RWPE2 (cell line): ENCODE data around the gene CHMP3.
A peak's percentile ranks its signal among the peaks of the same experiment; 100 is the strongest.

Experiments used
- ATAC-seq: fragments of 200-7000 bp; cut with Tn5 transposase; 3 replicates; pipeline ENCODE4 v1.9.1; 2021; ENCODE audit warnings: low read depth
- DNase-seq: peaks from one replicate; pipeline ENCODE4 v3.0.0-alpha.2; 2020; ENCODE audit warnings: low spot score
- H3K27ac ChIP-seq: fragments of 450-650 bp; 2 replicates; pipeline ENCODE4 v1.5.1; 2017; ENCODE audit warnings: mild to moderate bottlenecking; ENCODE audit not compliant: poor library complexity, severe bottlenecking
- H3K27me3 ChIP-seq: fragments of 250-450 bp; sonication (Bioruptor Pico); 2 replicates; pipeline ENCODE4 v1.5.1; 2021; ENCODE audit warnings: mild to moderate bottlenecking, moderate library complexity; ENCODE audit not compliant: insufficient read depth, poor library complexity, severe bottlenecking
- H3K36me3 ChIP-seq: fragments of 250-450 bp; sonication (Bioruptor Pico); 2 replicates; pipeline ENCODE4 v1.5.1; 2020; ENCODE audit warnings: low read depth, mild to moderate bottlenecking, moderate library complexity
- H3K4me1 ChIP-seq: fragments of 250-450 bp; sonication (Bioruptor Pico); 2 replicates; pipeline ENCODE4 v1.5.1; 2021; ENCODE audit warnings: mild to moderate bottlenecking, moderate library complexity; ENCODE audit not compliant: insufficient read depth, poor library complexity, severe bottlenecking
- H3K4me3 ChIP-seq: fragments of 250-450 bp; sonication (Bioruptor Pico); 2 replicates; pipeline ENCODE4 v1.5.1; 2021; ENCODE audit warnings: mild to moderate bottlenecking, moderate library complexity; ENCODE audit not compliant: severe bottlenecking
- H3K9me3 ChIP-seq: fragments of 250-450 bp; sonication (Bioruptor Pico); 2 replicates; pipeline ENCODE4 v1.5.1; 2021; ENCODE audit warnings: mild to moderate bottlenecking, moderate library complexity; ENCODE audit not compliant: severe bottlenecking
- TF ChIP-seq, protein P1 (sequence below): fragments of 450-650 bp; IDR thresholded peaks from one replicate; pipeline ENCODE4 v1.5.1; 2017; ENCODE audit warnings: mild to moderate bottlenecking, moderate library complexity; ENCODE audit not compliant: poor library complexity, severe bottlenecking

CHMP3 gene

GRCh38 chr2:86485802-86486201 lies 77.4 kb downstream of the CHMP3 start:
- no peaks in the 10 kb centered on the region for H3K27me3 ChIP-seq
- H3K9me3 ChIP-seq, result no peaks in the 10 kb centered on the region

DNA sequence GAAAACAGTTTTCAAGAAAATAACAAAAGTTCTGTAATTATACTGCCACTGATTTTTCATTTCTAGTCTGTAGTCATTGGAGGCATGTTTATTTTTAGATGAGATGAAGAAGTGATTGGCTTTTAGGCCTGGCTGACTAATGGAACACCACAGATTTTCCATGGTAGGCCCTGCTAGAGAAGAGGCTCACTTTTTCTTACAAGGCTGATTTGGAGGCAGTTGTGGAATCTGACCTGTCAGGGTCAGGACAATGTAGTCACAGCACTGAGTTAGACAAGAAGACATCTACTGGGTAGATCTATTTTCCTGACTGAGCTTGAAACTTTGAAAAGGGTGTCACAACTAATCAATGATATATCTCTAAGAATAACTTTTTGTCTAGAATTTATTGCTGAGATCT lies 78.1 kb downstream of the CHMP3 start:
- no peak for ATAC-seq
- Histone ChIP-seq H3K4me3 (no peak overlapping the region), H3K27ac (no peak overlapping the region), H3K27me3 (no peaks in the 10 kb centered on the region), H3K36me3 (peaks cover 98% of the 10 kb centered on the region), H3K9me3 (no peaks in the 10 kb centered on the region), H3K4me1 (no peaks in the 10 kb centered on the region)
- TF ChIP-seq, protein P1, sequence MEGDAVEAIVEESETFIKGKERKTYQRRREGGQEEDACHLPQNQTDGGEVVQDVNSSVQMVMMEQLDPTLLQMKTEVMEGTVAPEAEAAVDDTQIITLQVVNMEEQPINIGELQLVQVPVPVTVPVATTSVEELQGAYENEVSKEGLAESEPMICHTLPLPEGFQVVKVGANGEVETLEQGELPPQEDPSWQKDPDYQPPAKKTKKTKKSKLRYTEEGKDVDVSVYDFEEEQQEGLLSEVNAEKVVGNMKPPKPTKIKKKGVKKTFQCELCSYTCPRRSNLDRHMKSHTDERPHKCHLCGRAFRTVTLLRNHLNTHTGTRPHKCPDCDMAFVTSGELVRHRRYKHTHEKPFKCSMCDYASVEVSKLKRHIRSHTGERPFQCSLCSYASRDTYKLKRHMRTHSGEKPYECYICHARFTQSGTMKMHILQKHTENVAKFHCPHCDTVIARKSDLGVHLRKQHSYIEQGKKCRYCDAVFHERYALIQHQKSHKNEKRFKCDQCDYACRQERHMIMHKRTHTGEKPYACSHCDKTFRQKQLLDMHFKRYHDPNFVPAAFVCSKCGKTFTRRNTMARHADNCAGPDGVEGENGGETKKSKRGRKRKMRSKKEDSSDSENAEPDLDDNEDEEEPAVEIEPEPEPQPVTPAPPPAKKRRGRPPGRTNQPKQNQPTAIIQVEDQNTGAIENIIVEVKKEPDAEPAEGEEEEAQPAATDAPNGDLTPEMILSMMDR, result no peak
- no peak for DNase-seq

More at GRCh38 chr2:86485802-86486201, 77.4 kb downstream of the CHMP3 start:
- no peaks in the 10 kb centered on the region for H3K4me1 ChIP-seq
- no peak overlapping the region for H3K27ac ChIP-seq
- H3K4me3 ChIP-seq, result no peak overlapping the region
- ATAC-seq, result no peak
- no peak for DNase-seq
- peaks cover 98% of the 10 kb centered on the region for H3K36me3 ChIP-seq
- TF ChIP-seq, protein P1, result no peak

DNA sequence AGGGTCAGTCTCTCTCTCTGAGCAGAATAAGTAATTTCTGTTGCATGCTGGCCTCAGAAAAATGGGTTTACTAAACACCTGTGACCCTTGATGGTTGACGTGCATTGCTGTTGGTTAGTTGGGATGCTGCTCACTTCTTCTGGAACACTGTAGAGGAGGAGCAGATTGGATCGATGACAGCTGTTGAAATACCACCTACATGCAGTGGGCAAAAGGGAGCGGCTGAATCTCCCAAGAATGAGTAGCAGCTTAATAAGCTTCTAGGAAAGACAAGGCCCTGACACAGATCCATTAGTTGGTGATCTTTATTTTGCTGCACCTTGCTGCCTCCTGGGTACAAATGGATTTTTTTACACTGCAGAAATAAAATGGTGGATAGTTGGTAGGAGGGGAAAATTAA lies 78.9 kb downstream of the CHMP3 start:
- Histone ChIP-seq H3K27me3 (no peaks in the 10 kb centered on the region), H3K4me1 (no peaks in the 10 kb centered on the region), H3K9me3 (no peaks in the 10 kb centered on the region), H3K36me3 (peaks cover 98% of the 10 kb centered on the region), H3K4me3 (no peak overlapping the region), H3K27ac (no peak overlapping the region)
- no peak for DNase-seq
- TF ChIP-seq, protein P1, result no peak
- no peak for ATAC-seq

GRCh38 chr2:86482034-86482433 lies 81.2 kb downstream of the CHMP3 start:
- TF ChIP-seq, protein P1, result no peak
- Histone ChIP-seq H3K9me3 (no peaks in the 10 kb centered on the region), H3K27ac (no peak overlapping the region), H3K4me1 (no peaks in the 10 kb centered on the region), H3K27me3 (no peaks in the 10 kb centered on the region), H3K4me3 (no peak overlapping the region), H3K36me3 (peaks cover 95% of the 10 kb centered on the region)
- ATAC-seq (peak; percentile 52; the same call in 1 of the 3 replicates), DNase-seq (no peak)

GRCh38 chr2:86480105-86480504 lies 83.1 kb downstream of the CHMP3 start:
- TF ChIP-seq, protein P1, result no peak
- ATAC-seq (no peak), DNase-seq (no peak)
- Histone ChIP-seq H3K9me3 (no peaks in the 10 kb centered on the region), H3K27me3 (no peaks in the 10 kb centered on the region), H3K4me3 (no peak overlapping the region), H3K27ac (no peak overlapping the region), H3K4me1 (no peaks in the 10 kb centered on the region), H3K36me3 (peaks cover 91% of the 10 kb centered on the region)
